ENCODE results near the gene L2HGDH.

The L2HGDH gene

DNA sequence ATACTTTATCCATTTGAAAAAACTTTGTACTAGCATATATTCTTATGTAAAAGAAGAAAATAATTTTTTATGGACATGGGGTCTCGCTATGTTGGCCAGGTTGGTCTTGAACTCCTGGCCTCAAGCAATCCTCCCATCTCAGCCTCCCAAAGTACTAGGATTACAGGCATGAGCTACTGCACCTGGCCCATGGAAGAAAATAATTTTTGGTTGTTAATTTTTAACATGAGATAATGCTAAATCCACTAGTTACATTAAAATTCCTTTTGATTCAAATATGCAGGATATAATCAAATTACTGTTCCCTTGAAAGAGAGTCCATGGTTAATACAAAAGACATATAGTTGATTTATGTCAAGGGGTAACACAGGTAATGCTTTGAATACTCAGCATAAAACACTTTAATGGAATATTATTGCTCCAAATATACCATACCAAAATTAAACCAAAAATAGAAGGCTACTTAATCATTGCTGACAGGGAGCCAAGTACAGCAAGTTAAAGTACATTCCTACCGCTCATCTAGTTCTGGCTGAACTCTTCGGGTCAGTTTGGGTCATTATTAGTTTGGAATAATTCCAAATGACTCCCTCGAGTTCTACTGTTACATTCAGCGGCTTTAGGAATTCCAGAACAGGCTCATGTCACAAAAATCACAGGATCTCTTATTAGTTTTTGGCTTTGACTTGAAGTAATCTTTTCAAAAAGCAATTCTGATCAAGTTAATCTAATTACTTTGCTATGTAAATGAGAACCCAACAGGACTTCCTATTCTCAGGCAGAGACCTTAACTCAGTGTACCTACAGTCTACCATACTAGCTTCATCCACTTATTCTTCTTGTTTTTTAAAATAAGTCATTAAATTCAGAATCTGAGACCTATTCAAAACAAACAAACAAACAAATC, 86.7 kb downstream of the L2HGDH start:
- no peak for DNase-seq

DNA sequence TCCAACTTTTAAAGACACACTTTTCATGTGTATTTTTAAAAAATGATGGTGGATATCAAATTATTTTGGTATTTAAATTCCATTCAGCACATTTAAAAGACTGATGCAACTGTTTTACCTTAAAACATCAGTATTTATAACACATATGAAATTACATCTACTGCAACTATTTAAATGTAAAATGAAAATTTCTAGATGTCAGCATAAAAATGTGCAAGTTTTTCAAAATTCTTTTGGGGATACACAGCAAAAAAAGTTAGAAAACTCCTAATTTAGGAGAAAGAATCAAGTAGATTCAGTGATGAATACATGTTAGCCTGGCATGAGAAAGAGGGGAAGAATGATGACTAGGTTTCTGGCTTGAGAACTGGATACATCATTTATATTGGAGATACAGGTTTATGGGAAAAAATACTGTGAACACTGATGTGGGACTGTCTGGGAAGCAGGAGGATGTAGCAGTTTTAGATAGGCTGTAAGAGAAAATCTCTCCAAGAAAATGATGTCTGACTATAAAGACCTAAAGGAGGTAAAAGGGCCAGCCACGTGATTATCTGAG, 89.9 kb downstream of the L2HGDH start:
- DNase-seq: no peak

DNA sequence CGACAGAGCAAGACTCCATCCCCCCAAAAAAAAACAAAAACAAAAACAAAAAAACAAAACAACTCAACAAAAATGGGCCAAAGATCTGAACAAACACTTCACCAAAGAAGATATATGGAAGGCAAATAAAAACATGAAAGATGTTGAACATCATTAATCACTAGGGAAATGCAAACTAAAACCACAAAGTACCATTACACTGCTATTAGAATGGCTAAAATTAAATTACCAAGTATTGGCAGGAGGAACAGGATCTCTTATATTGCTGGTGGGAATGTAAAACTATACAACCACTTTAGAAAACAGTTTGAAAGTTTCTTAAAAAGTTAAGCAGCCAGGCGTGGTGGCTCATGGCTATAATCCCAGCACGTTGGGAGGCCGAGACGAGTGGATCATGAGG, 93.5 kb downstream of the L2HGDH start:
- no peak for DNase-seq

DNA sequence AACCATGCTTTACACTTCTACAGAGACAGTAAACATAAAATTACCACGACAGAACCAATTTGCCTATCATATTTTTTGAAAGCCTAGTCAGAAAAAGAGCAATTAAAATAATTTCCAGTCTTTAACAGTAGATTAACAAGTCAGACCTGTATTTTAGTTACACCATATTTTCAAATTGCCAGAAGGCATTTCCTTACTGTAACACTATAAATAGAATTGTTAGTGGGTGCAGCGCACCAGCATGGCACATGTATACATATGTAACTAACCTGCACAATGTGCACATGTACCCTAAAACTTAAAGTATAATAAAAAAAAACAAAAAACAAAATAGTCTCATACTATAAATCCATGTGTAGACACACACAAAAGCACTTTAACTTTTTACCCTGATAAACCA, 96.6 kb downstream of the L2HGDH start:
- DNase-seq: no peak

DNA sequence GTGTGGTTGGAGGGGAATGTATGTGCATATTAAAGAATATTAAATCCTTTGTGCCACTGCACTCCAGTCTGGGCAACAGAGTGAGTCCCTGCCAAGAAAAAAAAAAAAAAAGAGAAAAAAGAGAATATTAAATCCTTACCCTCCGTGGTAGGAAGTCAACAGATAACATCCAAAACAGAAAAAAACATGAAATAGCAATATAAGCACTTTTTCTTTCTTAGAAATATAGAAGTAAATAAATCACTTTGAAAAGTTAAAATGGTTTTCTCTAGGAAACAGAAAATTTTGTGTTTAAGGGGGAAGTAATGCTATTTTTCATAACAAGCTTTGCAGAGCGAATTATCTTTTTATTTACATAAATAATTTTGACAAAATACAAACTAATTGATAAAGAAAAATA, 98.2 kb downstream of the L2HGDH start:
- no peak for DNase-seq

DNA sequence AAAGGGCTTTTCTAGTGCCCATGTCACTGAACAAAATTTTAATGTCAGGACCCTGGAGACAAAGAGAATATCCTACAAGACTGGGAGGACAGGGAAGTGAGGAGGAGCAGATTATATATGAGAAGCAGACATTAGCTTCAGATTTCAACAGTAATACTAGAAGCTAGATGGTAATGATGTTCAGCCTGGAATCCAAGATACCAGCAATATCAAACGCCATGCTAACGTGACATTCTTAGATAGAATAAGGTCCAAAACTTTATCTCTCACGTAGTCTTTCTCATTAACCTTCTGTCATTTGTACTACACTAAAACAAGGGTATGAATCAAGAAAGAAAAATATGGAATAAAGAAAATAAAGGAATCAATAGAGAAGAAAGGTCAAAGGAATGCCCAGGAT, 99.3 kb downstream of the L2HGDH start:
- no peak for DNase-seq

DNA sequence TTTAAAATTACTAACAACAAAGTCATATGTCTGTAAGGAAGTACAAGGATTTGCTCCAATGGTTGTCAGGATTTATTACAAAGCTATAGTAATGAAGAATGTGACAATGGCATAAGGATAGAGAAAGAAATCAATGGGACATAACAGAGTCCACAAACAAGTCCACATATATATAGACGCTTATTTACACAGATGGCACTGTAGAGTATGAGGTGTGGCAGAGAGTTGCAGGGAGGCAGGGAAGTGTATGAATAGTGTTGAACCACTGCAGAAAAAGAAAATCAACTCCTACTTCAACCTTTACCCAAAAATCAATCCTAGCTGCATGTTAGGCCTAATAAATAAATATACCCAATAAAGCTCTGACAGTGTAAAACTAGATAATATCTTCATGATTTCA, 102.0 kb downstream of the L2HGDH start:
- DNase-seq: no peak

DNA sequence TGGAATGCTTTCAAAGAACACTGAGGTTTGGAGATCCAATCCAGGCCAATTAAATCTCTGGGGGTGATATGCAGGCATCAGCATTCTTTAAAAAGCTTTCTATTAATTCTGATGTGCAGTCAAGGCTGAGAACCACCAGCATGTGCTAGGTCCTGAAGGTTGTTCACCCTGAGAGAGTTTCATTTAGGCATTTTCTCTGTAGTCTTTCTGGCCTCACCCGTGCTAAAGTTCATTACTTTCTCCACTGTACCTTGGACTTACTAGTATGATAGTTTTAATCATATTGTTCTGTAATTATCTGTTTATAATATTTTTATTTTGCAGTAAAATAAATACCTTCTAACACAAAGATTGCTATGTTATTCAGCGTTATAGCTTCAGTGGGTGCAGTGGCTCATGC, 113.5 kb downstream of the L2HGDH start:
- DNase-seq: no peak

DNA sequence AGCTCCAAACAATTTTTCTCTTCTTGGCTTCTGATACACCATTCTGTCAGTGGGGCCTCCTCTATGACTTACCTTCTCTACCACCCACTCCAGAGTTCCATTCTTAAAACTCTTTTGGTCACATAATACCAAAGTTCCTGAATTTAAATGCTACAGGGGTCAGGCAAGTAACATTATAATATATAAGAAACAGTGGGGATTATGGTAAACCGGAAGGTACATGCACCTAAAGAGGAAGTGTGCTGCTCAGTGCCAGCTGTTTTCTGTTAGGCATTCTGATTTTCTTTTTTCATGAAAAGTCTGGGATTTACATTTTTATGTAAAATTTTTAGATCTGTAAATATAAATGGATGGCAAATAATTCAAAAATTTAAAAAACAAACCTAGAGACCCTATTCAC, 120.5 kb downstream of the L2HGDH start:
- DNase-seq: no peak
